Measurements from ENCODE around the gene SAMD8.

GRCh38 chr10:75105576-75106197 is 5.8 kb upstream of the SAMD8 start:
- no peak for TF ChIP-seq CTCF (IDR thresholded peaks at IDR 0.05)
- no peak for TF ChIP-seq POLR2A (IDR thresholded peaks at IDR 0.05)
